ENCODE data around the gene ZNF813. TPM values are rescaled to one million over a fixed set of nuclear protein-coding genes. Genes with fewer than 3 reads are reported as not detected.
A peak's percentile ranks its signal among the peaks of the same experiment; 100 is the strongest.

ZNF813 gene
- 0.44 and 0.78 TPM in 2 replicates for polyA plus RNA-seq (2012; rRNA removed)
- polyA plus RNA-seq (2012; cell fraction: cytosol; rRNA removed), result 0.60 and 0.64 TPM in 2 replicates
- 0.25 and 0.49 TPM in 2 replicates for polyA plus RNA-seq (2012; cell fraction: nucleus; rRNA removed)

- Histone ChIP-seq H3K9me3 (no peaks in the 10 kb centered on the region), H3K79me2 (ENCODE audit: insufficient read depth) (no peaks in the 10 kb centered on the region), H3K9me2 (no peaks in the 10 kb centered on the region), H3K27ac (ENCODE audit: low read depth in 2 of 2, low read length in 1 of 2) (peak within 1 kb of the TSS; percentile 45 to 55; a peak in 3 of 4 replicates), H3K27me3 (ENCODE audit: insufficient read depth) (no peaks in the 10 kb centered on the region), H3K36me3 (replicated peaks in 1 of 2; ENCODE audit: control insufficient read depth in 1 of 2, insufficient read depth in 2 of 2, low read length in 1 of 2) (peaks cover 0 to 5% of the 10 kb centered on the region in 2 experiments), H3K4me1 (ENCODE audit: control insufficient read depth in 1 of 2, insufficient read depth in 2 of 2, low read depth in 1 of 2, low read length in 1 of 2) (peaks cover 0 to 4% of the 10 kb centered on the region in 2 experiments; a peak in 1 of 4 replicates), H4K20me1 (ENCODE audit: insufficient read depth) (no peaks in the 10 kb centered on the region), H3K9ac (peak within 1 kb of the TSS; percentile 74; the same call in 1 of the 2 replicates), H3F3A (replicated peaks; ENCODE audit: insufficient read depth) (no peaks in the 10 kb centered on the region), H3K4me2 (peak within 1 kb of the TSS; percentile 91), H3K4me3 (ENCODE audit: low read depth in 2 of 2, low read length in 1 of 2) (peak within 1 kb of the TSS; percentile 72 to 80), H2AFZ (ENCODE audit: low read depth) (peak within 1 kb of the TSS; percentile 98)
- 3% methylated on average over 28 of the region's 55 CpGs for WGBS (ENCODE audit: low lambda C conversion rate)
- POLR2A ChIA-PET, result no interaction called here
- CTCF ChIA-PET, result no interaction called here
- DNase-seq, result peak; percentile 95
- no peak for TF ChIP-seq RCOR1 (IDR thresholded peaks at IDR 0.05; ENCODE audit: low read length)
- TF ChIP-seq GATA2 (CRISPR knock-in tag; IDR thresholded peaks at IDR 0.05), result no peak
- TF ChIP-seq RFX5 (IDR thresholded peaks at IDR 0.05; ENCODE audit: low read length), result no peak
- TF ChIP-seq TAF1 (IDR thresholded peaks at IDR 0.05; ENCODE audit: borderline replicate concordance, low read depth, low read length), result peak; percentile 37; the same call in 1 of the 2 replicates
- no peak for TF ChIP-seq RAD21 (IDR thresholded peaks at IDR 0.05; ENCODE audit: low read length)
- TF ChIP-seq FOSL2 (IDR thresholded peaks at IDR 0.05; ENCODE audit: borderline replicate concordance, low read depth), result no peak
- TF ChIP-seq RXRA (IDR thresholded peaks at IDR 0.05; ENCODE audit: borderline replicate concordance, low read depth), result no peak
- TF ChIP-seq SIN3A (IDR thresholded peaks at IDR 0.05; ENCODE audit: borderline replicate concordance, low read depth, low read length), result no peak
- no peak for TF ChIP-seq TEAD4 (IDR thresholded peaks at IDR 0.05; ENCODE audit: borderline replicate concordance, insufficient read depth)
- TF ChIP-seq NRF1 (IDR thresholded peaks at IDR 0.05; ENCODE audit: low read depth, low read length), result peak; percentile 24; the same call in 1 of the 2 replicates
- peak; percentile 78 for TF ChIP-seq MXI1 (IDR thresholded peaks at IDR 0.05; ENCODE audit: low read depth, low read length)
- no peak for TF ChIP-seq FOXJ3 (CRISPR knock-in tag; IDR thresholded peaks at IDR 0.05)
- 0 out of 2 replicates have a peak, but pooled peaks have one; percentile 9 for TF ChIP-seq NFIC (IDR thresholded peaks at IDR 0.05; ENCODE audit: borderline replicate concordance)
- TF ChIP-seq ZBTB33 (IDR thresholded peaks at IDR 0.05; ENCODE audit: borderline replicate concordance, low read depth), result no peak
- TF ChIP-seq GABPA (IDR thresholded peaks at IDR 0.05; ENCODE audit: low read depth), result no peak
- TF ChIP-seq EZH2phosphoT487 (IDR thresholded peaks at IDR 0.05; ENCODE audit: borderline replicate concordance, low read depth), result no peak
- no peak for TF ChIP-seq USF2 (IDR thresholded peaks at IDR 0.05; ENCODE audit: borderline replicate concordance, low read depth, low read length)
- no peak for TF ChIP-seq SMC3 (IDR thresholded peaks at IDR 0.05; ENCODE audit: low read depth, low read length)
- no peak for TF ChIP-seq YY1 (IDR thresholded peaks at IDR 0.05; ENCODE audit: low read depth)
- TF ChIP-seq IRF3 (IDR thresholded peaks at IDR 0.05; ENCODE audit: low read depth, low read length), result no peak
- TF ChIP-seq CHD2 (IDR thresholded peaks at IDR 0.05; ENCODE audit: low read length, partially characterized antibody), result peak; percentile 38
- peak; percentile 80 for TF ChIP-seq POLR2AphosphoS5 (IDR thresholded peaks at IDR 0.05; ENCODE audit: low read depth, low read length)
- TF ChIP-seq JUND (IDR thresholded peaks at IDR 0.05), result no peak
- TF ChIP-seq MEF2A (IDR thresholded peaks at IDR 0.05; ENCODE audit: borderline replicate concordance, low read depth), result no peak
- TF ChIP-seq ELF1 (IDR thresholded peaks at IDR 0.05), result peak; percentile 88
- TF ChIP-seq REST (IDR thresholded peaks at IDR 0.05; ENCODE audit: low read depth, low read length), result no peak
Observed at GRCh38 chr19:53467485-53468262, at the start of gene ZNF813. ZNF813 (plus strand) TSS chr19:53467733; CDS start chr19:53483823, 16,090 bp downstream.
